Fibroblast of villous mesenchyme (primary cell): ENCODE measurements around the gene ZNF772. TPM values are rescaled to one million over a fixed set of nuclear protein-coding genes. Genes with fewer than 3 reads are reported as not detected.

Experiments
- DNase-seq: peaks from one replicate; pipeline ENCODE4 v3.0.0-alpha.2; 2010; ENCODE audit warnings: low read depth
- H3K4me3 ChIP-seq: 2 replicates; pipeline ENCODE4 v1.5.1; 2011; ENCODE audit warnings: low read depth, mild to moderate bottlenecking, low read length
- CTCF ChIP-seq: IDR thresholded peaks from 2 replicates; pipeline ENCODE4 v1.5.1; 2012; ENCODE audit warnings: low read depth, mild to moderate bottlenecking, low read length; ENCODE audit not compliant: insufficient read depth
- small RNA-seq: library from RNA; depleted of rRNA; stranded (forward); fragments of <200 nt; gene quantifications from one replicate; pipeline ENCODE3, GENCODE V24; 2012
- total RNA-seq: library from RNA; depleted of rRNA; stranded (reverse); fragments of >200 nt; gene quantifications from 2 replicates; pipeline ENCODE4 v1.2.3, GENCODE V29; 2012

The ZNF772 gene
- total RNA-seq, 1 donor, result 10.8 TPM

- no peak overlapping the region for H3K4me3 ChIP-seq
- no peak for TF ChIP-seq CTCF
- DNase-seq, result no peak
These were observed 56.3 kb downstream of the ZNF772 start for GRCh38 chr19:57421037-57421436.

- no peak for DNase-seq
- no peak for TF ChIP-seq CTCF
- H3K4me3 ChIP-seq, result no peak overlapping the region
These were observed 57.9 kb downstream of the ZNF772 start for GRCh38 chr19:57419439-57419838.

Small RNA genes lying within 50 kb of the gene (small RNA-seq; reads per million reads assigned to genes)
- gene VN1R107P, result not detected

Other genes with a start within 250 kb of the ZNF772 start
- gene AURKC, start 246.5 kb downstream of the ZNF772 start, total RNA-seq, result 0.43 and 0.64 TPM in 2 replicates
- 28.1 and 29.3 TPM in 2 replicates for gene ZNF805, start 236.9 kb downstream of the ZNF772 start, total RNA-seq
- gene ZNF460, start 197.1 kb downstream of the ZNF772 start, total RNA-seq, result 86.0 and 91.1 TPM in 2 replicates
- 9.7 and 10.4 TPM in 2 replicates for gene ZNF543, start 157.1 kb downstream of the ZNF772 start, total RNA-seq
- gene ZNF304, start 126.3 kb downstream of the ZNF772 start, total RNA-seq, result 9.0 and 11.2 TPM in 2 replicates
- 8.4 and 11.7 TPM in 2 replicates for gene TRAPPC2B, start 114.0 kb downstream of the ZNF772 start, total RNA-seq
- gene ZNF547, start 114.0 kb downstream of the ZNF772 start, total RNA-seq, result 1.9 and 6.0 TPM in 2 replicates
- gene ZNF548, start 87.7 kb downstream of the ZNF772 start, total RNA-seq, result 15.8 and 19.0 TPM in 2 replicates
- gene ZNF17, start 66.4 kb downstream of the ZNF772 start, total RNA-seq, result 10.4 and 15.1 TPM in 2 replicates
- gene ZNF749, start 42.2 kb downstream of the ZNF772 start, total RNA-seq, result 10.8 and 11.0 TPM in 2 replicates
- gene VN1R1, start 20.4 kb downstream of the ZNF772 start, total RNA-seq, result 0.32 and 0.86 TPM in 2 replicates
- gene ZNF419, start 10.2 kb upstream of the ZNF772 start, total RNA-seq, result 10.4 and 13.5 TPM in 2 replicates
- gene ZNF773, start 22.4 kb upstream of the ZNF772 start, total RNA-seq, result 12.1 and 17.4 TPM in 2 replicates
- gene ZNF549, start 49.8 kb upstream of the ZNF772 start, total RNA-seq, result 4.5 and 6.5 TPM in 2 replicates
- 5.5 and 8.6 TPM in 2 replicates for gene ZNF550, start 82.3 kb upstream of the ZNF772 start, total RNA-seq
- gene ZNF416, start 101.3 kb upstream of the ZNF772 start, total RNA-seq, result 4.5 and 6.9 TPM in 2 replicates
- 11.3 and 12.1 TPM in 2 replicates for gene ZIK1, start 106.6 kb upstream of the ZNF772 start, total RNA-seq
- 3.9 and 7.1 TPM in 2 replicates for gene ZNF530, start 122.3 kb upstream of the ZNF772 start, total RNA-seq
- 20.0 and 21.2 TPM in 2 replicates for gene ZNF134, start 136.7 kb upstream of the ZNF772 start, total RNA-seq
- gene ZNF211, start 155.6 kb upstream of the ZNF772 start, total RNA-seq, result 9.3 and 11.7 TPM in 2 replicates
- not detected in 2 replicates for gene ZSCAN4, start 191.4 kb upstream of the ZNF772 start, total RNA-seq
- gene ZNF551, start 204.4 kb upstream of the ZNF772 start, total RNA-seq, result 6.4 and 6.5 TPM in 2 replicates
- gene ZNF154, start 231.6 kb upstream of the ZNF772 start, total RNA-seq, result 1.3 and 1.7 TPM in 2 replicates